ENCODE measurements around the gene ADAMTS14. TPM values are rescaled to one million over a fixed set of nuclear protein-coding genes. Genes with fewer than 3 reads are reported as not detected.

Gene ADAMTS14
- total RNA-seq, 2 experiments from 2014 or later, result 0.03 TPM; not detected in 1

GRCh38 chr10:70785190-70785589 is 112.9 kb downstream of the ADAMTS14 start, which contains the start of gene TBATA:
TBATA (minus strand) TSS chr10:70785377; CDS start chr10:70783379, 1,998 bp downstream.
- CTCF ChIA-PET (ENCODE audit: unreplicated experiment), result no interaction called here
- no peak for DNase-seq (ENCODE audit: low spot score)

GRCh38 chr10:70786799-70787415 is 114.6 kb downstream of the ADAMTS14 start:
- no peak overlapping the region for H2AFZ ChIP-seq (ENCODE audit: low read length)
- H3K4me2 ChIP-seq (ENCODE audit: low read length), result no peak overlapping the region
- H3K4me3 ChIP-seq (ENCODE audit: low read depth, low read length, poor library complexity, severe bottlenecking), result no peak overlapping the region
- H3K36me3 ChIP-seq (ENCODE audit: insufficient read depth, low read length), result no peaks in the 10 kb centered on the region
- ChIA-PET POLR2A (no interaction called here), CTCF (ENCODE audit: unreplicated experiment) (no interaction called here)
- no peak for DNase-seq (ENCODE audit: low spot score)
- TF ChIP-seq EZH2phosphoT487 (IDR thresholded peaks at IDR 0.05; ENCODE audit: borderline replicate concordance, low read depth, low read length), result no peak
- TF ChIP-seq CTCF (conservative IDR thresholded peaks at IDR 0.05; ENCODE audit: low read length), result no peak
- intact Hi-C loops (cut with micrococcal nuclease; ENCODE audit: unreplicated experiment), result no loop called here
- no peaks in the 10 kb centered on the region for H3K79me2 ChIP-seq (ENCODE audit: insufficient read depth, low read depth, low read length)
- no peaks in the 10 kb centered on the region for H3K4me1 ChIP-seq (ENCODE audit: insufficient read depth, low read length, poor library complexity, severe bottlenecking)
- no peaks in the 10 kb centered on the region for H3K9me3 ChIP-seq (ENCODE audit: low read length)
- H3K9me2 ChIP-seq (ENCODE audit: insufficient read depth, low read length), result no peaks in the 10 kb centered on the region
- no peak overlapping the region for H3K27ac ChIP-seq (ENCODE audit: low read depth, low read length, poor library complexity, severe bottlenecking)
- no peaks in the 10 kb centered on the region for H4K20me1 ChIP-seq (ENCODE audit: insufficient read depth, low read length)
- BruUV-seq (replicated peaks), result no TSS peak

More at GRCh38 chr10:70785190-70785589, 112.9 kb downstream of the ADAMTS14 start, which contains the start of gene TBATA:
- Histone ChIP-seq H3K79me2 (ENCODE audit: insufficient read depth, low read depth, low read length) (no peaks in the 10 kb centered on the region), H3K4me3 (ENCODE audit: low read depth, low read length, poor library complexity, severe bottlenecking) (no peak within 1 kb of the TSS), H3K4me2 (ENCODE audit: low read length) (no peak within 1 kb of the TSS), H3K36me3 (ENCODE audit: insufficient read depth, low read length) (no peaks in the 10 kb centered on the region), H3K9me3 (ENCODE audit: low read length) (no peaks in the 10 kb centered on the region), H2AFZ (ENCODE audit: low read length) (no peak within 1 kb of the TSS), H3K9me2 (ENCODE audit: insufficient read depth, low read length) (no peaks in the 10 kb centered on the region), H3K4me1 (ENCODE audit: insufficient read depth, low read length, poor library complexity, severe bottlenecking) (no peaks in the 10 kb centered on the region), H4K20me1 (ENCODE audit: insufficient read depth, low read length) (no peaks in the 10 kb centered on the region), H3K27ac (ENCODE audit: low read depth, low read length, poor library complexity, severe bottlenecking) (no peak within 1 kb of the TSS)
- TF ChIP-seq EZH2phosphoT487 (IDR thresholded peaks at IDR 0.05; ENCODE audit: borderline replicate concordance, low read depth, low read length) (no peak), CTCF (conservative IDR thresholded peaks at IDR 0.05; ENCODE audit: low read length) (no peak)
- POLR2A ChIA-PET, result no interaction called here
- no TSS peak for BruUV-seq (replicated peaks)
- intact Hi-C loops (cut with micrococcal nuclease; ENCODE audit: unreplicated experiment), result no loop called here

GRCh38 chr10:70791386-70792039 is 119.2 kb downstream of the ADAMTS14 start:
- H3K79me2 ChIP-seq (ENCODE audit: insufficient read depth, low read depth, low read length), result no peaks in the 10 kb centered on the region
- POLR2A ChIA-PET, result no interaction called here
- no peaks in the 10 kb centered on the region for H3K9me2 ChIP-seq (ENCODE audit: insufficient read depth, low read length)
- intact Hi-C loops (cut with micrococcal nuclease; ENCODE audit: unreplicated experiment), result no loop called here
- H2AFZ ChIP-seq (ENCODE audit: low read length), result no peak overlapping the region
- H4K20me1 ChIP-seq (ENCODE audit: insufficient read depth, low read length), result no peaks in the 10 kb centered on the region
- H3K4me1 ChIP-seq (ENCODE audit: insufficient read depth, low read length, poor library complexity, severe bottlenecking), result no peaks in the 10 kb centered on the region
- H3K4me3 ChIP-seq (ENCODE audit: low read depth, low read length, poor library complexity, severe bottlenecking), result no peak overlapping the region
- no peak for DNase-seq (ENCODE audit: low spot score)
- H3K27ac ChIP-seq (ENCODE audit: low read depth, low read length, poor library complexity, severe bottlenecking), result no peak overlapping the region
- H3K4me2 ChIP-seq (ENCODE audit: low read length), result no peak overlapping the region
- no TSS peak for BruUV-seq (replicated peaks)
- no peaks in the 10 kb centered on the region for H3K9me3 ChIP-seq (ENCODE audit: low read length)
- H3K36me3 ChIP-seq (ENCODE audit: insufficient read depth, low read length), result no peaks in the 10 kb centered on the region
- TF ChIP-seq CTCF (conservative IDR thresholded peaks at IDR 0.05; ENCODE audit: low read length) (no peak), EZH2phosphoT487 (IDR thresholded peaks at IDR 0.05; ENCODE audit: borderline replicate concordance, low read depth, low read length) (no peak)
- CTCF ChIA-PET (ENCODE audit: unreplicated experiment), result no interaction called here

Measured in OCI-LY7 (cell line).